ENCODE results near the gene MYO5B.

GRCh38 chr18:49788327-49788898 lies 406.5 kb downstream of the MYO5B start:
- TF ChIP-seq, protein P1, sequence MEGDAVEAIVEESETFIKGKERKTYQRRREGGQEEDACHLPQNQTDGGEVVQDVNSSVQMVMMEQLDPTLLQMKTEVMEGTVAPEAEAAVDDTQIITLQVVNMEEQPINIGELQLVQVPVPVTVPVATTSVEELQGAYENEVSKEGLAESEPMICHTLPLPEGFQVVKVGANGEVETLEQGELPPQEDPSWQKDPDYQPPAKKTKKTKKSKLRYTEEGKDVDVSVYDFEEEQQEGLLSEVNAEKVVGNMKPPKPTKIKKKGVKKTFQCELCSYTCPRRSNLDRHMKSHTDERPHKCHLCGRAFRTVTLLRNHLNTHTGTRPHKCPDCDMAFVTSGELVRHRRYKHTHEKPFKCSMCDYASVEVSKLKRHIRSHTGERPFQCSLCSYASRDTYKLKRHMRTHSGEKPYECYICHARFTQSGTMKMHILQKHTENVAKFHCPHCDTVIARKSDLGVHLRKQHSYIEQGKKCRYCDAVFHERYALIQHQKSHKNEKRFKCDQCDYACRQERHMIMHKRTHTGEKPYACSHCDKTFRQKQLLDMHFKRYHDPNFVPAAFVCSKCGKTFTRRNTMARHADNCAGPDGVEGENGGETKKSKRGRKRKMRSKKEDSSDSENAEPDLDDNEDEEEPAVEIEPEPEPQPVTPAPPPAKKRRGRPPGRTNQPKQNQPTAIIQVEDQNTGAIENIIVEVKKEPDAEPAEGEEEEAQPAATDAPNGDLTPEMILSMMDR (IDR thresholded peaks at IDR 0.05): no peak
- no peak for TF ChIP-seq POLR2A (IDR thresholded peaks at IDR 0.05)

Data from thyroid gland (tissue), 4 donors.